Common myeloid progenitor, CD34-positive (primary cell): ENCODE results near the gene RESP18.

ENCODE experiments used
- CTCF ChIA-PET: fragments of 350-600 bp; sonication (Branson Sonifier 250); formaldehyde crosslinking; loops from one replicate; lab custom pipeline; 2021; ENCODE audit warnings: antibody characterized with exemption; lab: Charles Lee
- POLR2A ChIA-PET: fragments of 350-600 bp; sonication (Branson Sonifier 250); formaldehyde crosslinking; loops from one replicate; lab custom pipeline; 2021; ENCODE audit warnings: antibody characterized with exemption; lab: Charles Lee
- DNase-seq, 3 donors: peaks; one replicate each; pipeline versions ENCODE4 v3.0.0 to v3.0.0-alpha.2; 2013
- H3K27ac ChIP-seq, 2 experiments: 1 replicate in 1 of 2; 2 replicates in 1 of 2; pipeline ENCODE4 v1.7.0; 2013; ENCODE audit warnings: inconsistent platforms in 2 of 2, low read length in 2 of 2, mild to moderate bottlenecking in 2 of 2, low read depth in 1 of 2, moderate library complexity in 1 of 2; ENCODE audit not compliant: severe bottlenecking in 2 of 2, insufficient read depth in 1 of 2, poor library complexity in 1 of 2
- H3K27me3 ChIP-seq, 5 experiments: replicated peaks in 2 of 5; 1 replicate in 3 of 5; 2 replicates in 2 of 5; pipeline versions ENCODE4 v1.6.1 to v1.7.0; 2013; ENCODE audit warnings: low read length in 4 of 5, mild to moderate bottlenecking in 2 of 5, moderate library complexity in 2 of 5, inconsistent platforms in 1 of 5; ENCODE audit not compliant: insufficient read depth in 5 of 5, control insufficient read depth in 4 of 5
- H3K36me3 ChIP-seq, 4 experiments: 1 replicate in 2 of 4; 2 replicates in 2 of 4; pipeline versions ENCODE4 v1.6.1 to v1.7.0; 2013; ENCODE audit warnings: low read length in 3 of 4, control low read depth in 1 of 4, mild to moderate bottlenecking in 1 of 4; ENCODE audit not compliant: control insufficient read depth in 4 of 4, insufficient read depth in 4 of 4
- H3K4me1 ChIP-seq, 4 experiments: 1 replicate in 3 of 4; 2 replicates in 1 of 4; pipeline versions ENCODE4 v1.6.1 to v1.7.1; 2013; ENCODE audit warnings: low read length in 3 of 4, mild to moderate bottlenecking in 3 of 4, control low read depth in 1 of 4, inconsistent platforms in 1 of 4, moderate library complexity in 1 of 4; ENCODE audit not compliant: control insufficient read depth in 4 of 4, insufficient read depth in 4 of 4; ENCODE audit errors: control extremely low read depth in 1 of 4
- H3K4me3 ChIP-seq, 7 experiments: 1 replicate in 4 of 7; 2 replicates in 3 of 7; pipeline versions ENCODE4 v1.5.1 to v1.7.0; 2013; ENCODE audit warnings: mild to moderate bottlenecking in 7 of 7, low read length in 6 of 7, moderate library complexity in 6 of 7, inconsistent platforms in 2 of 7, low read depth in 2 of 7, control low read depth in 1 of 7; ENCODE audit not compliant: insufficient read depth in 4 of 7, control insufficient read depth in 1 of 7; ENCODE audit errors: extremely low read depth in 1 of 7
- H3K9me3 ChIP-seq, 5 experiments: 1 replicate in 4 of 5; 2 replicates in 1 of 5; pipeline versions ENCODE4 v1.6.1 to v1.7.1; 2013; ENCODE audit warnings: low read length in 4 of 5, mild to moderate bottlenecking in 2 of 5, inconsistent platforms in 1 of 5, low read depth in 1 of 5, moderate library complexity in 1 of 5; ENCODE audit not compliant: control insufficient read depth in 4 of 5, insufficient read depth in 2 of 5; ENCODE audit errors: control extremely low read depth in 1 of 5
- WGBS: methylation state at CpG from one replicate; pipeline ENCODE4 v1.1.5; 2013; ENCODE audit not compliant: insufficient coverage; 5-methylcytosine and 5-hydroxymethylcytosine counted together

RESP18 gene

DNA sequence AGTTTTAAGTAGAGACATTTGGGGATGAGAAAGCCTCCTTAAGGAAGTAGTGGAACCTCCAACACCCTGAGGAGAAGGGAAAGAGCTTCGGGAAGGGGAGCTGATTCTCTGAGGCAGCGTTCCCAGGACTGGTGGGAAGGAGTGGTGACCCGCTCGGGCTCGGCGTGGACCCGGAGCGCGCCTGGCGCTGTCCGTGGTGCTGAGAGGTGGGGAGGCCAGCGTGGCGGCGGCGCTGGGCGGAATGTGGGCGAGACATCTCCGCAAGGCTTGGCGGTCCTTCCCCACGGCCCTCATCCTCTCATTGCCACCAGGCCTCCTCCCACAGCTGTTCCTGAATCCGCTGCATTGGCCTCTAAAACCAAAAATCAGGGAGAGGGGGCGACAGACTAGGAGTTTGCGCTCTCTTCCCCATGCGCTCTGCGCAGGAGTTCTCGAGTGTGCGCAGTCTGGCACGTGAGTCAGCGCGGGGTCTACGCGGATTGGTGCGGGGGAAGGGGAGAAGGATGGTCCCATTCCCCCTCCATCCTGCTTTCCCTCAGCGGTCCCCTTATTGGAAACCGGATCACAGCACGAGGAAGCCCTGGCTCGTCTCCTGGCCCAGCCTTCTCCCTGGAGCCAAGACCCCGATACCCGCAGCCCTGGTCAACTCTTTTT, 857 bp downstream of the RESP18 start:
- Histone ChIP-seq H3K36me3 (no peaks in the 10 kb centered on the region), H3K9me3 (peaks cover 1 to 13% (median 4%) of the 10 kb centered on the region in 5 experiments), H3K27ac (no peak overlapping the region), H3K4me3 (no peak overlapping the region), H3K27me3 (peaks cover 12 to 81% (median 29%) of the 10 kb centered on the region in 5 experiments), H3K4me1 (no peaks in the 10 kb centered on the region)
- ChIA-PET POLR2A (no interaction called here), CTCF (no interaction called here)
- 15% methylated on average over 35 of the region's 39 CpGs for whole genome bisulfite sequencing
- DNase-seq: peak in 2 of 3 donors; percentile 33 to 39

DNA sequence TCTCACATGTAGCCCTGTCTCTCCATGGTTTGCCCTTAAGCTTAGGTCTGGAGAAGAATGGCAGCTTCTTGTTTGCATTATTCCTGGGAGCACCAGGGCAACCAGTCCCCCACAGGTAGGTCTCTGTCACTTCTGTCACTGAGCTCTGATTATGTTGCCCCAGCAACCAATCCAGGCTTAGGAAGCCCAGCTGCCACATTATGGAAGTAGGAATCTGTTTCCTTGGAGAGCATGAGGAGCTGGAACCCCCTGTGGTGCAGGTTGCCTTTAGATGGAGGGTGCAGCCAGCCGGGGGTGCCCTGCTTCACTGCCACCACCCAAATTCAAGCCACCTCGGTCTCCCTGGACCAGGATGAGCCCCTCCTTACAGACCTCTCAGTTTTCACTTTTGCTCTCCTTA, 4.8 kb downstream of the RESP18 start:
- ChIA-PET CTCF (interaction anchor here (1.4 kb wide), 1 partner anchor 25 kb away, joined by 3 read pairs; no protein-coding TSS in a partner anchor), POLR2A (no interaction called here)
- peaks cover 0 to 4% (median 0%) of the 10 kb centered on the region in 4 experiments for H3K4me1 ChIP-seq
- no peak for DNase-seq
- H3K9me3 ChIP-seq: peaks cover 0 to 4% (median 0%) of the 10 kb centered on the region in 5 experiments
- WGBS: 88% methylated on average over 1 of the region's 2 CpGs
- H3K27me3 ChIP-seq: peaks cover 8 to 71% (median 32%) of the 10 kb centered on the region in 5 experiments
- H3K27ac ChIP-seq: no peak overlapping the region
- no peak overlapping the region for H3K4me3 ChIP-seq
- H3K36me3 ChIP-seq: no peaks in the 10 kb centered on the region

DNA sequence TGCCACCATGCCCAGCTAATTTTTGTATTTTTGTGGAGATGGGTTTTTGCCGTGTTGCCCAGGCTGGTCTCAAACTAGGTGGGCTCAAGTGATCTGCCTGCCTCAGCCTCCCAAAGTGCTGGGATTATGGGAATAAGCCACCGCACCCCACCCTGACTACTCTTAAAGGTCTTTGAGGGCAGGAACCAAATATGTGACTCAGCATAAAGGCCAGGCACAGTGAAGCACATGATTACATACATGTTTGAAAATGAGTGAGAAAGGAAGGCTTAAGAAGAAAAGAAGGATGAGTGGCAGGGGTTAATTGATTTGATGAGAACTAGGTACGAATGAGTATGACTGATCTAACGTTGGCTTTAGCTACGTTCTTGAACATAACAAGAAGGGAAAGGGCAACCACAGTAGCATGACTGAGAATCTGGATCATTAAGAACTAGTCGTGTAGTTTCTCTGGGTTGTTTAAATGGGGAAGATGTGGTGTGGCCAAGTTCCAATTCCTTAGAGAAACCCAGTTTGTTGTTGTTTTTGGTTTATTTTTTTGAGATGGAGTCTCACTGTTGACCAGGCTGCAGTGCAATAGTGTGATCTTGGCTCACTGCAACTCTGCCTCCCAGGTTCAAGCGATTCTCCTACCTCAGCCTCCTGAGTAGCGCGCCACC, 6.8 kb downstream of the RESP18 start:
- H3K4me3 ChIP-seq: no peak overlapping the region
- ChIA-PET CTCF (interaction anchor here (1.5 kb wide), 1 partner anchor 9 kb away, joined by 6 read pairs; no protein-coding TSS in a partner anchor), POLR2A (no interaction called here)
- peaks cover 0 to 7% (median 2%) of the 10 kb centered on the region in 4 experiments for H3K4me1 ChIP-seq
- no peak overlapping the region for H3K27ac ChIP-seq
- no peaks in the 10 kb centered on the region for H3K36me3 ChIP-seq
- DNase-seq: peak; percentile 21 to 66 (median 64)
- 0% methylated on average over 4 of the region's 9 CpGs for WGBS
- H3K27me3 ChIP-seq: peaks cover 8 to 61% (median 28%) of the 10 kb centered on the region in 5 experiments
- no peaks in the 10 kb centered on the region for H3K9me3 ChIP-seq

DNA sequence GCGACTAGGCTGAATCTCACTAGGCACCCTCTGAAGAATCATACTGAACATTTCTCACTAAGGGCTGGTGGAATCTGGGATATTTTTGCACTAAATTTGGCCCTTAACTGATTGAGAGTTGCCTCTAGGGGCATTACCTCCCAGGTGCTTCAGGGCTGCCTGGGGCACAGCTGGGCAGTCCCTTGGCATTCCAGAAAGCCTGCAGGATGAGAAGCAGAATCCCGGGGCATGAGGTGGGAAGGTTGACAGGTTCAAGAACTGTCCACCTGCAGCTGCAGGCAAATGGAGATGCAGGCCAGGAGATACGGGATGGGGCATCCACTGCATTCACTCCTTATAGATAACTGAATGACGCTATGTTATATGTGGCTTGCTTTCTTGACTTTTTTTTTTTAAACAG, 7.4 kb downstream of the RESP18 start:
- ChIA-PET CTCF (interaction anchor here (1.4 kb wide), 1 partner anchor 25 kb away, joined by 4 read pairs; no protein-coding TSS in a partner anchor), POLR2A (interaction anchor here (0.7 kb wide), 1 partner anchor 63 kb away, joined by 4 read pairs; the partner anchor contains the start of gene DNPEP)
- no peak for DNase-seq
- Histone ChIP-seq H3K27ac (no peak overlapping the region), H3K36me3 (no peaks in the 10 kb centered on the region), H3K9me3 (no peaks in the 10 kb centered on the region), H3K27me3 (peaks cover 7 to 55% (median 25%) of the 10 kb centered on the region in 5 experiments), H3K4me3 (no peak overlapping the region), H3K4me1 (peaks cover 0 to 8% (median 3%) of the 10 kb centered on the region in 4 experiments)
- 100% methylated on average over 2 of the region's 4 CpGs for WGBS

DNA sequence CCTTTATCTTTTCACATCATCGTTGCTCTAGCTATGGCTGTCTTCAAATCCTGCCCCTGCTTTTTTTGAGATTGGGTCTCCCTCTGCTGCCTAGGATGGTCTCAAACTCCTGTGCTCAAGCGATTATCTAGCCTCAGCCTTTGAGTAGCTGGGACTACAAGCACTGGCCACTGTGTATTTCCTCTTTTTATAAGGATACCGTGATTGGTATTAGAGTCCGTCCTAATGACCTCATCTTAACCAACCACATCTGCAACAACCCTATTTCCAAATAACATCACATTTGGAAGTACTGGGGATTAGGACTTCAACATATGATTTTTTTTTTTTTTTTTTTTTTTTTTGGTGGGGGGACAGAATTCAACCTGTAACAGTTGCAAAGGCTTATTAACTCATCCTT, 9.1 kb downstream of the RESP18 start:
- WGBS: 86% methylated on average over 2 of the region's 4 CpGs
- Histone ChIP-seq H3K4me3 (no peak overlapping the region), H3K27me3 (peaks cover 0 to 44% (median 22%) of the 10 kb centered on the region in 5 experiments), H3K27ac (no peak overlapping the region), H3K4me1 (peaks cover 0 to 8% (median 3%) of the 10 kb centered on the region in 4 experiments), H3K36me3 (no peaks in the 10 kb centered on the region), H3K9me3 (no peaks in the 10 kb centered on the region)
- POLR2A ChIA-PET: no interaction called here
- CTCF ChIA-PET: interaction anchor here (0.5 to 1.5 kb wide), 3 partner anchors 12 to 347 kb away, joined by 3 to 6 read pairs (median 4); no protein-coding TSS in a partner anchor
- DNase-seq: no peak

DNA sequence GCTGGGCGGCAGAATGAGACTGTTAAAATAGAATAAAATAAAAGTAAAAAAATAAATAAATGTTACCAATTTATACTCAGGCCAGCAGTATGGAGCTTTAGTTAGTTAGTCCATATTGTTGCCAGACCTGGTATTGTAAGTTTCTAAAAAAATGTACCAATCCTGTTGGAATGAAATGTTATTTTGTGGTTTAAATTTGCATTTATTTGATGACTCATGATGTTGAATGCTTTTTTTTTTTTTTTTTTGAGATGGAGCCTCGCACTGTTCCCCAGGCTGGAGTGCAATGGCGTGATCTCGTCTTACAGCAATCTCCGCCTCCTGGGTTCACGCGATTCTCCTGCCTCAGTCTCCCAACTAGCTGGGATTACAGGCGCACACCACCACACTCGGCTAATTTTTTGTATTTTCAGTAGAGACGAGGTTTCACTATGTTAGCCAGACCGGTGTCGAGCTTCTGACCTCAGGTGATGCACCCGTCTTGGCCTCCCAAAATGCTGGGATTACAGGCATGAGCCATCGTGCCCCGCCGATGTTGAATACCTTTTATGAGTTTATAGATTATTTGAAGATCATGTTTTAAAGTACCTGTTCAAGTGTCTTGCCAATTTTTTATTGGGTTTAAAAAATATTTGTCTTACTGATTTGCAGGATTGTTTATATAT, 17.6 kb downstream of the RESP18 start:
- CTCF ChIA-PET: interaction anchor here (0.7 to 4.2 kb wide), 4 partner anchors 14 to 485 kb away, joined by 4 to 16 read pairs (median 8); no protein-coding TSS in a partner anchor
- Histone ChIP-seq H3K4me1 (no peaks in the 10 kb centered on the region), H3K27me3 (peaks cover 6 to 33% (median 9%) of the 10 kb centered on the region in 5 experiments), H3K27ac (no peak overlapping the region), H3K36me3 (no peaks in the 10 kb centered on the region), H3K9me3 (no peaks in the 10 kb centered on the region), H3K4me3 (no peak overlapping the region)
- no peak for DNase-seq
- 98% methylated on average over 14 of the region's 16 CpGs for WGBS
- POLR2A ChIA-PET: no interaction called here
